Endothelial cell of umbilical vein (primary cell): ENCODE measurements around the gene NBPF6. TPM values are rescaled to one million over a fixed set of nuclear protein-coding genes. Genes with fewer than 3 reads are reported as not detected.
A peak's percentile ranks its signal among the peaks of the same experiment; 100 is the strongest.
"Not testable (repeated sequence)": the region's sequence is repeated elsewhere in the genome, so short reads cannot be mapped to it uniquely, and the experiment has no call there.

Experiments used
- BruUV-seq: library from RNA; stranded (reverse); fragments of 400-500 nt; replicated peaks from 2 replicates; lab custom pipeline; 2021; lab: Mats Ljungman, UMichigan
- CTCF ChIA-PET: fragments of 300-600, 350-600 bp; sonication (Branson Sonifier 250); formaldehyde crosslinking; loops from one replicate; lab custom pipeline; 2021; ENCODE audit warnings: antibody characterized with exemption, inconsistent platforms; lab: Charles Lee
- POLR2A ChIA-PET: fragments of 300-600, 350-600 bp; sonication (Branson Sonifier 250); formaldehyde crosslinking; loops from one replicate; lab custom pipeline; 2021; ENCODE audit warnings: antibody characterized with exemption, inconsistent platforms; lab: Charles Lee
- DNase-seq: peaks from one replicate; pipeline ENCODE4 v3.0.0-alpha.2; 2011; ENCODE audit warnings: low read depth, low spot score
- FAIRE-seq: peaks from 2 replicates; lab custom pipeline; 2011; peaks lifted over from hg19 to GRCh38; lab: Jason Lieb, UNC
- H2AFZ ChIP-seq: 2 replicates; pipeline ENCODE4 v1.6.0; 2012; ENCODE audit warnings: low read depth, low read length, control low read depth, inconsistent platforms
- H3K27ac ChIP-seq: 2 replicates; pipeline ENCODE4 v1.5.1; 2011; ENCODE audit warnings: low read depth, mild to moderate bottlenecking, control low read depth, low read length, moderate library complexity; ENCODE audit not compliant: insufficient read depth
- H3K27me3 ChIP-seq, 2 experiments: 2 replicates each; pipeline versions ENCODE4 v1.6.0 to v1.6.1; 2011; ENCODE audit warnings: low read length in 2 of 2, mixed read lengths in 1 of 2; ENCODE audit not compliant: control insufficient read depth in 2 of 2, insufficient read depth in 2 of 2
- H3K36me3 ChIP-seq, 2 experiments: 2 replicates in 1 of 2; 3 replicates in 1 of 2; pipeline ENCODE4 v1.5.1; 2011; ENCODE audit warnings: low read length in 2 of 2, mild to moderate bottlenecking in 1 of 2, moderate library complexity in 1 of 2; ENCODE audit not compliant: control insufficient read depth in 2 of 2, insufficient read depth in 2 of 2; ENCODE audit errors: extremely low read depth in 1 of 2
- H3K4me1 ChIP-seq: 3 replicates; pipeline ENCODE4 v1.5.1; 2011; ENCODE audit warnings: mild to moderate bottlenecking, low read length; ENCODE audit not compliant: control insufficient read depth, insufficient read depth; ENCODE audit errors: extremely low read depth
- H3K4me2 ChIP-seq: 2 replicates; pipeline ENCODE4 v1.6.1; 2011; ENCODE audit warnings: low read length, control low read depth, mixed read lengths; ENCODE audit not compliant: insufficient read depth
- H3K4me3 ChIP-seq, 3 experiments: fragments of 200-600 bp in 1 of 3; sonication (generic), shearing (Covaris generic) in 1 of 3; replicated peaks in 1 of 3; 2 replicates each; pipeline ENCODE4 v1.5.1; 2011 to 2016; ENCODE audit warnings: control low read depth in 3 of 3, low read length in 3 of 3, mild to moderate bottlenecking in 2 of 3, inconsistent platforms in 1 of 3, low read depth in 1 of 3, moderate library complexity in 1 of 3; ENCODE audit not compliant: insufficient read depth in 1 of 3
- H3K79me2 ChIP-seq: 2 replicates; pipeline ENCODE4 v1.6.0; 2012; ENCODE audit warnings: low read length, inconsistent platforms; ENCODE audit not compliant: control insufficient read depth, insufficient read depth
- H3K9ac ChIP-seq: replicated peaks from 2 replicates; pipeline ENCODE3; 2011; ENCODE audit warnings: low read length, control low read depth; ENCODE audit not compliant: insufficient read depth; ENCODE audit errors: extremely low read depth
- H3K9me1 ChIP-seq: replicated peaks from 3 replicates; pipeline ENCODE4 v1.6.0; 2011; ENCODE audit warnings: mild to moderate bottlenecking, low read length; ENCODE audit not compliant: control insufficient read depth, insufficient read depth; ENCODE audit errors: extremely low read depth
- H3K9me3 ChIP-seq: replicated peaks from 2 replicates; pipeline ENCODE4 v1.5.1; 2012; ENCODE audit warnings: low read length, inconsistent platforms; ENCODE audit not compliant: control insufficient read depth, insufficient read depth
- H4K20me1 ChIP-seq: replicated peaks from 2 replicates; pipeline ENCODE3; 2011; ENCODE audit warnings: mild to moderate bottlenecking, low read length; ENCODE audit not compliant: control insufficient read depth, insufficient read depth; ENCODE audit errors: extremely low read depth
- EZH2 ChIP-seq: IDR thresholded peaks from 2 replicates; pipeline ENCODE4 v1.6.1; 2012; ENCODE audit warnings: borderline replicate concordance, low read depth, mild to moderate bottlenecking, moderate library complexity, low read length, inconsistent platforms; ENCODE audit not compliant: severe bottlenecking
- JUN ChIP-seq: IDR thresholded peaks from 2 replicates; pipeline ENCODE4 v1.6.1; 2011; ENCODE audit warnings: borderline replicate concordance, low read depth; ENCODE audit not compliant: insufficient read length, insufficient read depth
- MAX ChIP-seq: IDR thresholded peaks from 2 replicates; pipeline ENCODE4 v1.6.1; 2011; ENCODE audit not compliant: insufficient read depth, insufficient read length
- MYC ChIP-seq: IDR thresholded peaks from one replicate; pipeline ENCODE4 v1.6.1; 2011; ENCODE audit warnings: mild to moderate bottlenecking, low read depth, low read length
- POLR2A ChIP-seq: IDR thresholded peaks from 2 replicates; pipeline ENCODE4 v1.6.1; 2012; ENCODE audit warnings: low read depth, mild to moderate bottlenecking, control low read depth, low read length
- POLR2AphosphoS5 ChIP-seq: IDR thresholded peaks from 2 replicates; pipeline ENCODE4 v1.6.1; 2012; ENCODE audit warnings: low read depth, mild to moderate bottlenecking, control low read depth, low read length, moderate library complexity; ENCODE audit not compliant: insufficient read depth
- dilution Hi-C: fragments of 300-500 bp; cut with MboI; formaldehyde crosslinking; loops from one replicate; pipeline ENCODE4 v1.15.0; 2019; ENCODE audit warnings: low sequenced_read_pairs; ENCODE audit not compliant: extremely low pct_ligation_motif_present
- intact Hi-C: fragments of 100-400 bp; cut with micrococcal nuclease; formaldehyde crosslinking; loops from one replicate; pipeline ENCODE4 v1.10.0; 2022
- polyA plus RNA-seq, 4 experiments: library from polyadenylated mRNA; depleted of rRNA in 3 of 4; stranded (reverse) in 3 of 4; unstranded in 1 of 4; fragments of >200 nt; gene quantifications; 2 replicates each; pipeline versions ENCODE4 v1.2.1 to v1.2.3, GENCODE V29; 2011 to 2012; ENCODE audit warnings: missing spikeins in 1 of 4
- total RNA-seq: library from RNA; stranded (reverse); gene quantifications from 2 replicates; pipeline ENCODE4 v1.2.3, GENCODE V29; 2021
- TF ChIP-seq, protein P1 (sequence below), 2 donors: IDR thresholded peaks; 1 replicate in 1 of 2; 2 replicates in 1 of 2; pipeline ENCODE4 v1.5.1; 2011; ENCODE audit warnings: low read length in 2 of 2, mild to moderate bottlenecking in 2 of 2, moderate library complexity in 2 of 2, control low read depth in 1 of 2, inconsistent platforms in 1 of 2, low read depth in 1 of 2; ENCODE audit not compliant: insufficient read depth in 1 of 2; ENCODE audit errors: extremely low read depth in 1 of 2

Gene NBPF6
- total and polyA plus RNA-seq, 2 donors (not counting 3 experiments of a cell fraction or from before 2014, with no cell fraction given): not detected

DNA sequence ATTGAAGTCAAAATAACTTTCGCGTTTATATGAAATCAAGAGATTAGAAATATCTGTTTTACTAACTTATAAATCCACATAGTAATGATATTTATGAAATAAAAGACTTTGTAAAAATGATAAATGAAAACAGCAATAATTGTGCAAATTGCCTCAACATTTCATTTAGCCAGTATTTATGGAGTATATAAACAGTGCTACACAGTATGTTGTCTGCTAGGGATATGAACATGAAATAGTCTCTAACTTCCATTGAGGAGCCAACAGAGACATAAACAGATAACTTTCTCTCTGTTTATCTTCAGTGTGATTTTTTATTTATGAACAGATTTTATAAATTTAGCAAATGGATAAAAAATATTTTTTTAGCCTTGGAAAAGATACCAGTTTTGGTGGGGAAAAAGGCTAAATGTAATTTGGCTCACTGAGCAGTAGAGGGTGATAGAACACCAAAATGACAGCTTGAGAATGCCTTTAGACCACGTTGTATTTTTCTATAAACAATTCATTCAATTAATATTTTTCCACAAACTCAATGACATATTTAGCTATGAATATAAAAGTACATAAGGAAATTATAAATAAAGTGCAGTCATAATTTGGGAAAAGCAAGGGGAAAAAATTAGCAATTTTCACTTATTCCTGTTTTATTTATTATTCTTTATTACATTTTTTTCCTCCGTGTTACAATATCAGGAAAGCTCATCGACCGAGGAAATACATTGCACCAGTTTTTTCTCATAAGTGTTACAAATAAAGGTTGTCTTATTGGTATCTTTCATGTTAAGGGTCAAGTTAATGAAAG lies 62.3 kb downstream of the NBPF6 start:
- dilution Hi-C loops (no loop called here), intact Hi-C loops (loop anchor here (1.0 to 5.0 kb wide), 5 partner anchors 49 to 386 kb away; partner anchors contain the start of genes PRPF38B and STXBP3)
- H3K4me1 ChIP-seq: no peaks in the 10 kb centered on the region
- no peak overlapping the region for H2AFZ ChIP-seq
- no peaks in the 10 kb centered on the region for H3K79me2 ChIP-seq
- H3K27me3 ChIP-seq: peaks cover 2 to 9% of the 10 kb centered on the region in 2 experiments
- BruUV-seq: no TSS peak
- no peak overlapping the region for H3K27ac ChIP-seq
- CTCF ChIA-PET: interaction anchor here (0.7 to 4.4 kb wide), 24 partner anchors 10 to 730 kb away, joined by 3 to 340 read pairs (median 4); partner anchors contain the start of genes EEIG2, HENMT1 and PRPF38B
- DNase-seq (peak; percentile 39), FAIRE-seq (peak; percentile 42)
- H3K4me2 ChIP-seq: no peak overlapping the region
- H3K9me3 ChIP-seq: no peaks in the 10 kb centered on the region
- no peaks in the 10 kb centered on the region for H4K20me1 ChIP-seq
- H3K4me3 ChIP-seq: no peak overlapping the region
- H3K36me3 ChIP-seq: no peaks in the 10 kb centered on the region
- H3K9me1 ChIP-seq: no peaks in the 10 kb centered on the region
- TF ChIP-seq MAX: no peak
- TF ChIP-seq, protein P1, sequence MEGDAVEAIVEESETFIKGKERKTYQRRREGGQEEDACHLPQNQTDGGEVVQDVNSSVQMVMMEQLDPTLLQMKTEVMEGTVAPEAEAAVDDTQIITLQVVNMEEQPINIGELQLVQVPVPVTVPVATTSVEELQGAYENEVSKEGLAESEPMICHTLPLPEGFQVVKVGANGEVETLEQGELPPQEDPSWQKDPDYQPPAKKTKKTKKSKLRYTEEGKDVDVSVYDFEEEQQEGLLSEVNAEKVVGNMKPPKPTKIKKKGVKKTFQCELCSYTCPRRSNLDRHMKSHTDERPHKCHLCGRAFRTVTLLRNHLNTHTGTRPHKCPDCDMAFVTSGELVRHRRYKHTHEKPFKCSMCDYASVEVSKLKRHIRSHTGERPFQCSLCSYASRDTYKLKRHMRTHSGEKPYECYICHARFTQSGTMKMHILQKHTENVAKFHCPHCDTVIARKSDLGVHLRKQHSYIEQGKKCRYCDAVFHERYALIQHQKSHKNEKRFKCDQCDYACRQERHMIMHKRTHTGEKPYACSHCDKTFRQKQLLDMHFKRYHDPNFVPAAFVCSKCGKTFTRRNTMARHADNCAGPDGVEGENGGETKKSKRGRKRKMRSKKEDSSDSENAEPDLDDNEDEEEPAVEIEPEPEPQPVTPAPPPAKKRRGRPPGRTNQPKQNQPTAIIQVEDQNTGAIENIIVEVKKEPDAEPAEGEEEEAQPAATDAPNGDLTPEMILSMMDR (IDR thresholded peaks at IDR 0.05; ENCODE audit: extremely low read depth in 1 of 2, insufficient read depth in 1 of 2, low read depth in 1 of 2, low read length in 2 of 2): peak; percentile 43 to 53
- POLR2A ChIA-PET: no interaction called here
- H3K9ac ChIP-seq: no peak overlapping the region

GRCh38 chr1:108513044-108513415 lies 62.9 kb downstream of the NBPF6 start:
- POLR2A ChIA-PET: no interaction called here
- dilution Hi-C loops: no loop called here
- BruUV-seq: no TSS peak

DNA sequence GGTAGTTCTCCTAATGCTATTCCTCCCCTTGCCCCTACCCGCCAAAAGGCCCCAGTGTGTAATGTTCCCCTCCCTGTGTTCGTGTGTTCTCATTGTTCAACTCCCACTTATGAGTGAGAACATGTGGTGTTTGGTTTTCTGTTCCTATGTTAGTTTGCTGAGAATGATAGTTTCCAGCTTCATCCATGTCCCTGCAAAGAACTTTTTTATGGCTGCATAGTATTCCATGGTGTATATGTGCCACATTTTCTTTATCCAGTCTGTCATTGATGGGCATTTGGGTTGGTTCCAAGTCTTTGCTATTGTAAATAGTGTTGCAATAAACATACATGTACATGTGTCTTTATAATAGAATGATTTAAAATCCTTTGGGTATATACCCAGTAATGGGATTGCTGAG lies 63.8 kb downstream of the NBPF6 start:
- H3K27me3 ChIP-seq, POLR2A ChIA-PET, H3K9me3 ChIP-seq, H3K9me1 ChIP-seq, DNase-seq, H3K27ac ChIP-seq, H3K79me2 ChIP-seq, dilution Hi-C loops, H3K4me2 ChIP-seq, BruUV-seq, H3K36me3 ChIP-seq, H3K4me3 ChIP-seq, H3K9ac ChIP-seq, H3K4me1 ChIP-seq, FAIRE-seq, H4K20me1 ChIP-seq, H2AFZ ChIP-seq: not testable (repeated sequence)
- intact Hi-C loops: loop anchor here (5.0 kb wide), 1 partner anchor 178 kb away; the partner anchor contains the start of gene PRPF38B
- CTCF ChIA-PET: interaction anchor here (1.4 kb wide), 1 partner anchor 130 kb away, joined by 21 read pairs; no protein-coding TSS in a partner anchor

More at GRCh38 chr1:108513044-108513415, 62.9 kb downstream of the NBPF6 start:
- no peaks in the 10 kb centered on the region for H3K9me1 ChIP-seq
- DNase-seq: no peak
- H3K36me3 ChIP-seq: no peaks in the 10 kb centered on the region
- H3K9ac ChIP-seq: no peak overlapping the region
- TF ChIP-seq EZH2: no peak
- TF ChIP-seq MYC: no peak
- no peak for TF ChIP-seq JUN
- TF ChIP-seq POLR2AphosphoS5: no peak
- TF ChIP-seq POLR2A: no peak
- H3K4me2 ChIP-seq: no peak overlapping the region
- H3K4me1 ChIP-seq: no peaks in the 10 kb centered on the region
- H2AFZ ChIP-seq: no peak overlapping the region
- CTCF ChIA-PET: interaction anchor here (0.7 to 4.4 kb wide), 23 partner anchors 9 to 731 kb away, joined by 3 to 340 read pairs (median 5); partner anchors contain the start of genes EEIG2, HENMT1 and PRPF38B
- no peak overlapping the region for H3K4me3 ChIP-seq
- no peaks in the 10 kb centered on the region for H3K9me3 ChIP-seq
- H3K79me2 ChIP-seq: no peaks in the 10 kb centered on the region
- intact Hi-C loops: loop anchor here (5.0 kb wide), 1 partner anchor 179 kb away; the partner anchor contains the start of gene PRPF38B
- no peaks in the 10 kb centered on the region for H4K20me1 ChIP-seq
- no peak for FAIRE-seq
- H3K27me3 ChIP-seq: peaks cover 2 to 9% of the 10 kb centered on the region in 2 experiments
- no peak overlapping the region for H3K27ac ChIP-seq
